ENCODE results near the gene UMAD1.
"Not testable (repeated sequence)": the region's sequence is repeated elsewhere in the genome, so short reads cannot be mapped to it uniquely, and the experiment has no call there.

Gene UMAD1

GRCh38 chr7:7795630-7796121 lies 155.1 kb downstream of the UMAD1 start:
- H3K4me3 ChIP-seq (ENCODE audit: low read length), result no peak overlapping the region
- H3K36me3 ChIP-seq (ENCODE audit: control insufficient read depth, insufficient read depth, low read length), result no peaks in the 10 kb centered on the region
- no peak for DNase-seq (ENCODE audit: low read depth, low spot score)
- H3K9me3 ChIP-seq (ENCODE audit: control insufficient read depth, insufficient read depth, low read length), result no peaks in the 10 kb centered on the region
- H3K27ac ChIP-seq (ENCODE audit: low read length), result no peak overlapping the region
- no peaks in the 10 kb centered on the region for H3K27me3 ChIP-seq (ENCODE audit: control insufficient read depth, insufficient read depth, low read length)
- no CpG with 5 or more reads among the region's 1 CpG for WGBS (ENCODE audit: insufficient coverage, insufficient read length)
- H3K4me1 ChIP-seq (ENCODE audit: control insufficient read depth, insufficient read depth, low read length), result peaks cover 6% of the 10 kb centered on the region; the same call in 1 of the 2 replicates

GRCh38 chr7:7798510-7798909 lies 158.0 kb downstream of the UMAD1 start:
- no CpG with 5 or more reads among the region's 1 CpG for WGBS (ENCODE audit: insufficient coverage, insufficient read length)
- Histone ChIP-seq H3K27me3 (ENCODE audit: control insufficient read depth, insufficient read depth, low read length) (no peaks in the 10 kb centered on the region), H3K4me1 (ENCODE audit: control insufficient read depth, insufficient read depth, low read length) (peaks cover 4% of the 10 kb centered on the region; the same call in 1 of the 2 replicates), H3K4me3 (ENCODE audit: low read length) (no peak overlapping the region), H3K27ac (ENCODE audit: low read length) (no peak overlapping the region), H3K36me3 (ENCODE audit: control insufficient read depth, insufficient read depth, low read length) (no peaks in the 10 kb centered on the region), H3K9me3 (ENCODE audit: control insufficient read depth, insufficient read depth, low read length) (no peaks in the 10 kb centered on the region)
- no peak for DNase-seq (ENCODE audit: low read depth, low spot score)

DNA sequence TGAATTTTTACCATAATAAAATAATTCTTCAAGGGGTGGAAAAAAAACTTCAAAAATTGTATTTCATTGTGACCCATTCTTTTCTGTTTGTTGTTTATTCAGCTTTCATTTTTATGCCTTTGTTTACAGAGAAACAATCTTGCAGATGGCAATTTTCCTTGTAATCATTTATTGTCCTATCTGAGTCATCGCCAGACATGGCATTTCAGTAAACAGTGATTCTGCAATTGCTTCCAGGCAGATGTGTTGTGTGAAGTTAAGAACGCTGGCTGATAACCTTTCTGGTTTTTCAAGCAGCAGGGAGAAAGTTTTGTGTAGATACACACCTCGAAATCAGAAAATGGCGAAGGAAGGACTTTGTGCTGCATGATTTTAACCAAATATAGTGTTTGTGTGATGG lies 158.6 kb downstream of the UMAD1 start:
- WGBS (ENCODE audit: insufficient coverage, insufficient read length), result 100% methylated on average over 1 of the region's 4 CpGs
- no peak for DNase-seq (ENCODE audit: low read depth, low spot score)
- H3K27ac ChIP-seq (ENCODE audit: low read length), result no peak overlapping the region

GRCh38 chr7:7802531-7802930 lies 162.0 kb downstream of the UMAD1 start:
- no peaks in the 10 kb centered on the region for H3K36me3 ChIP-seq (ENCODE audit: control insufficient read depth, insufficient read depth, low read length)
- WGBS (ENCODE audit: insufficient coverage, insufficient read length), result no CpG with 5 or more reads among the region's 2 CpGs
- H3K9me3 ChIP-seq (ENCODE audit: control insufficient read depth, insufficient read depth, low read length), result no peaks in the 10 kb centered on the region
- no peaks in the 10 kb centered on the region for H3K4me1 ChIP-seq (ENCODE audit: control insufficient read depth, insufficient read depth, low read length)
- no peak overlapping the region for H3K4me3 ChIP-seq (ENCODE audit: low read length)
- no peak overlapping the region for H3K27ac ChIP-seq (ENCODE audit: low read length)
- H3K27me3 ChIP-seq (ENCODE audit: control insufficient read depth, insufficient read depth, low read length), result no peaks in the 10 kb centered on the region
- DNase-seq (ENCODE audit: low read depth, low spot score), result no peak

More for the DNA sequence above, 158.6 kb downstream of the UMAD1 start:
- peaks cover 3% of the 10 kb centered on the region; the same call in 1 of the 2 replicates for H3K4me1 ChIP-seq (ENCODE audit: control insufficient read depth, insufficient read depth, low read length)
- H3K4me3 ChIP-seq (ENCODE audit: low read length), result no peak overlapping the region
- no peaks in the 10 kb centered on the region for H3K9me3 ChIP-seq (ENCODE audit: control insufficient read depth, insufficient read depth, low read length)
- no peaks in the 10 kb centered on the region for H3K27me3 ChIP-seq (ENCODE audit: control insufficient read depth, insufficient read depth, low read length)
- H3K36me3 ChIP-seq (ENCODE audit: control insufficient read depth, insufficient read depth, low read length), result no peaks in the 10 kb centered on the region

GRCh38 chr7:7803715-7804178 lies 163.2 kb downstream of the UMAD1 start:
- H3K4me1 ChIP-seq (ENCODE audit: control insufficient read depth, insufficient read depth, low read length), result no peaks in the 10 kb centered on the region

DNA sequence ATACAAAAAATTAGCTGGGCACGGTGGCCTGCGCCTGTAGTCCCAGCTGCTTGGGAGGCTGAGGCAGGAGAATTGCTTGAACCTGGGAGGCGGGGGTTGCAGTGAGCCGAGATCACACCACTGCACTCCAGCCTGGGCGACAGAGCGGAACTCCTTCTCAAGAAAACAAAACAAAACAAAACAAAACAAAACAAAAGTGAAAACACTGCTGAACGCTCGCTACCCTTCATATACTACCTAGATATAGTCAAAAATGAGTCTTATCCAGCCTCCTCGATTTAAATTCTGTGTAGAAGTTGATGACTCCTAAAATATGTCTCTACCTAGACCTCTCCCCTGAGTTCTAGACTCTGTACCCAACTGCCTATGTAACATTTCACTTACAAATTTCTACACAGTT lies 164.3 kb downstream of the UMAD1 start:
- not testable (repeated sequence) for H3K27ac ChIP-seq (ENCODE audit: low read length)

More at GRCh38 chr7:7803715-7804178, 163.2 kb downstream of the UMAD1 start:
- H3K9me3 ChIP-seq (ENCODE audit: control insufficient read depth, insufficient read depth, low read length), result no peaks in the 10 kb centered on the region
- no CpG with 5 or more reads among the region's 3 CpGs for WGBS (ENCODE audit: insufficient coverage, insufficient read length)
- H3K27me3 ChIP-seq (ENCODE audit: control insufficient read depth, insufficient read depth, low read length), result no peaks in the 10 kb centered on the region
- H3K4me3 ChIP-seq (ENCODE audit: low read length), result no peak overlapping the region
- no peaks in the 10 kb centered on the region for H3K36me3 ChIP-seq (ENCODE audit: control insufficient read depth, insufficient read depth, low read length)
- H3K27ac ChIP-seq (ENCODE audit: low read length), result no peak overlapping the region
- DNase-seq (ENCODE audit: low read depth, low spot score), result no peak

GRCh38 chr7:7805511-7806153 lies 165.1 kb downstream of the UMAD1 start:
- Histone ChIP-seq H3K4me1 (ENCODE audit: control insufficient read depth, insufficient read depth, low read length) (no peaks in the 10 kb centered on the region), H3K27me3 (ENCODE audit: control insufficient read depth, insufficient read depth, low read length) (no peaks in the 10 kb centered on the region), H3K36me3 (ENCODE audit: control insufficient read depth, insufficient read depth, low read length) (no peaks in the 10 kb centered on the region), H3K4me3 (ENCODE audit: low read length) (no peak overlapping the region), H3K9me3 (ENCODE audit: control insufficient read depth, insufficient read depth, low read length) (no peaks in the 10 kb centered on the region), H3K27ac (ENCODE audit: low read length) (no peak overlapping the region)
- no CpG with 5 or more reads among the region's 2 CpGs for WGBS (ENCODE audit: insufficient coverage, insufficient read length)
- no peak for DNase-seq (ENCODE audit: low read depth, low spot score)

More for the DNA sequence above, 164.3 kb downstream of the UMAD1 start:
- H3K36me3 ChIP-seq (ENCODE audit: control insufficient read depth, insufficient read depth, low read length); H3K4me1 ChIP-seq (ENCODE audit: control insufficient read depth, insufficient read depth, low read length); H3K4me3 ChIP-seq (ENCODE audit: low read length); H3K27me3 ChIP-seq (ENCODE audit: control insufficient read depth, insufficient read depth, low read length); H3K9me3 ChIP-seq (ENCODE audit: control insufficient read depth, insufficient read depth, low read length); DNase-seq (ENCODE audit: low read depth, low spot score): not testable (repeated sequence)
- no CpG with 5 or more reads among the region's 9 CpGs for WGBS (ENCODE audit: insufficient coverage, insufficient read length)

DNA sequence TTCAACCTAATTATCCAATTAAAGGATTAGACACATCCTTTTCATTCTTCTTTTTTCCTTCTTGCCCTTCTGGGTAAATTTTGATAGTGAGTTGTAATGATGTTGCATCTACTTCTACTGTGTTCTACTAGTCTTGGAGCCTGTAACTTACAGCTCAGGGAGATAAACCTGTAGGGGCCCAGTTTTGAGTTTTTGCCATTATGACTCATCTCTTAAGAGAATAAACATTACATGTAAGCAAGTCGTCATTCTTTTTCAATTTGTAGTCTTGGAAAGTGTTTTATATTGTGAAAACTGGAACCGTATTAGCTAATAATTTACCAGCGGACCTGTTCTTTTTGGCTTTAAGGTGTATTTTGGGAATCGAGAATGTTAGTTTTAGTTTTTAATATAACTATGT lies 167.6 kb downstream of the UMAD1 start:
- H3K4me1 ChIP-seq (ENCODE audit: control insufficient read depth, insufficient read depth, low read length), result no peaks in the 10 kb centered on the region
- no peaks in the 10 kb centered on the region for H3K36me3 ChIP-seq (ENCODE audit: control insufficient read depth, insufficient read depth, low read length)
- 100% methylated on average over 2 of the region's 4 CpGs for WGBS (ENCODE audit: insufficient coverage, insufficient read length)
- H3K4me3 ChIP-seq (ENCODE audit: low read length), result no peak overlapping the region
- no peaks in the 10 kb centered on the region for H3K9me3 ChIP-seq (ENCODE audit: control insufficient read depth, insufficient read depth, low read length)
- H3K27ac ChIP-seq (ENCODE audit: low read length), result no peak overlapping the region
- no peaks in the 10 kb centered on the region for H3K27me3 ChIP-seq (ENCODE audit: control insufficient read depth, insufficient read depth, low read length)
- no peak for DNase-seq (ENCODE audit: low read depth, low spot score)

- Histone ChIP-seq H3K4me1 (ENCODE audit: control insufficient read depth, insufficient read depth, low read length) (no peaks in the 10 kb centered on the region), H3K36me3 (ENCODE audit: control insufficient read depth, insufficient read depth, low read length) (no peaks in the 10 kb centered on the region), H3K27ac (ENCODE audit: low read length) (no peak overlapping the region), H3K9me3 (ENCODE audit: control insufficient read depth, insufficient read depth, low read length) (no peaks in the 10 kb centered on the region), H3K4me3 (ENCODE audit: low read length) (no peak overlapping the region), H3K27me3 (ENCODE audit: control insufficient read depth, insufficient read depth, low read length) (no peaks in the 10 kb centered on the region)
- WGBS (ENCODE audit: insufficient coverage, insufficient read length), result no CpG with 5 or more reads among the region's 1 CpG
- no peak for DNase-seq (ENCODE audit: low read depth, low spot score)
Observed at GRCh38 chr7:7808626-7809025, 168.1 kb downstream of the UMAD1 start.

DNA sequence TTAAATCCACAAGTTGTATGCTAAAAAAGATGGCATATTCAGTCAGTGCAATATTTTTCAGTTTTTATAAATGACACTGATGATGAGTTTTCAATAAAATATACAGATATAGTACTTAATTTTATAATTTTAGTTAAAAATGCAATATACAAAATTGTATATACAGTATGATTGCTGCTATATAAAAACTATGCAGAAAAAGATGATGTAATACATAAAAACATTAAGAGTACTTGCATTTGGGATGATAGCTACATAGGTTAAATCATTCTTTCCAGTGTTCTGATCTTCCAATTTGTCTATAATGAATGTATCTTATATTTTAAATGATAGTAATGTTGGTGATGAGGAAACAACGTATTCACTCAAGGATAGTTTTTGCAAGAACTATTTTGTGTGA lies 169.8 kb downstream of the UMAD1 start:
- Histone ChIP-seq H3K27me3 (ENCODE audit: control insufficient read depth, insufficient read depth, low read length) (no peaks in the 10 kb centered on the region), H3K4me1 (ENCODE audit: control insufficient read depth, insufficient read depth, low read length) (no peaks in the 10 kb centered on the region; the same call in 1 of the 2 replicates), H3K36me3 (ENCODE audit: control insufficient read depth, insufficient read depth, low read length) (no peaks in the 10 kb centered on the region), H3K27ac (ENCODE audit: low read length) (no peak overlapping the region), H3K9me3 (ENCODE audit: control insufficient read depth, insufficient read depth, low read length) (no peaks in the 10 kb centered on the region), H3K4me3 (ENCODE audit: low read length) (no peak overlapping the region)
- DNase-seq (ENCODE audit: low read depth, low spot score), result no peak
- WGBS (ENCODE audit: insufficient coverage, insufficient read length), result no CpG with 5 or more reads among the region's 1 CpG

DNA sequence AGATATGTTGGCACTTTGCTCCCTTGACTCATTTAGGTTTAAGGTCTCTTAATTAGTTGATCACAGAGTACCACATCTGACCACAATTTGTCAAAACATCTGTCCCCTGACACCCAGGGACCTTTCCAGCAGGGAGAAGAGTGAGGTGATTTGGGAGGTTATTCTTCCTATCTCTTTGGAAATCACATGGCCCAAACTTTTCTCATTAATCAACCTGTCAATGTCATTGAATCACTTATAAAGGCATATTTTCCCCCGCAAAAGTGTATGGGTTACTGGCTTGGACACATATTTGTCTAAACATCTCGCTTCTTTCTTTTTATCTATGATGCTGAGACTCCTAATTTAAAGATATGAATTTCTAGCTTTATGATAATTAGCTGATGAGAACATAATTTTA lies 170.3 kb downstream of the UMAD1 start:
- Histone ChIP-seq H3K36me3 (ENCODE audit: control insufficient read depth, insufficient read depth, low read length) (no peaks in the 10 kb centered on the region), H3K9me3 (ENCODE audit: control insufficient read depth, insufficient read depth, low read length) (no peaks in the 10 kb centered on the region), H3K27me3 (ENCODE audit: control insufficient read depth, insufficient read depth, low read length) (no peaks in the 10 kb centered on the region), H3K4me1 (ENCODE audit: control insufficient read depth, insufficient read depth, low read length) (no peaks in the 10 kb centered on the region; the same call in 1 of the 2 replicates), H3K4me3 (ENCODE audit: low read length) (no peak overlapping the region), H3K27ac (ENCODE audit: low read length) (no peak overlapping the region)
- WGBS (ENCODE audit: insufficient coverage, insufficient read length), result no CpG with 5 or more reads among the region's 2 CpGs
- no peak for DNase-seq (ENCODE audit: low read depth, low spot score)
